ENCODE data around the gene PDE1A. TPM values are rescaled to one million over a fixed set of nuclear protein-coding genes. Genes with fewer than 3 reads are reported as not detected.

PDE1A gene
- polyA plus RNA-seq, 1 experiment, result 1.0 TPM

DNA sequence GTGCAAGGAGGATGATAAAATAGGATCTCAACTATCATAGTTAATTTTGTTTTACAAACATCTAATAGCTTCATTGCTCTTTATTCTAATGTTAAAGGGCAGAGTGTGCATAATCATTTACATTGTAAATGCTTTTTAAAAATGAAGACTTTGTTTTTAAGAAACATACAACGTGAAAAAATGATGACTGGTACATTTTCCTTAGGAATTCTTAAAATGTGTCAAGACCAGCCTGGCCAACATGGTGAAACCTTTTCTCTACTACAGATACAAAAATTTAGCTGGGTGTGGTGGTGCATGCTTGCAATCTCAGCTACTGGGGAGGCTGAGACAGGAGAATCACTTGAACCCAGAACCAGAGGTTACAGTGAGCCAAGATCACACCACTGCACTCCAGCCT is 179.0 kb downstream of the PDE1A start:
- Histone ChIP-seq H3K4me3 (ENCODE audit: low read depth, low read length) (no peak overlapping the region), H3K27me3 (ENCODE audit: control insufficient read depth, insufficient read depth, low read length) (no peaks in the 10 kb centered on the region), H3K36me3 (ENCODE audit: control insufficient read depth, insufficient read depth, low read length) (no peaks in the 10 kb centered on the region)
- no peak for DNase-seq (ENCODE audit: low read depth)
- POLR2A ChIA-PET, result no interaction called here
- CTCF ChIA-PET, result interaction anchor here (0.6 kb wide), 1 partner anchor 101 kb away, joined by 3 read pairs; no protein-coding TSS in a partner anchor
- TF ChIP-seq, protein P1, sequence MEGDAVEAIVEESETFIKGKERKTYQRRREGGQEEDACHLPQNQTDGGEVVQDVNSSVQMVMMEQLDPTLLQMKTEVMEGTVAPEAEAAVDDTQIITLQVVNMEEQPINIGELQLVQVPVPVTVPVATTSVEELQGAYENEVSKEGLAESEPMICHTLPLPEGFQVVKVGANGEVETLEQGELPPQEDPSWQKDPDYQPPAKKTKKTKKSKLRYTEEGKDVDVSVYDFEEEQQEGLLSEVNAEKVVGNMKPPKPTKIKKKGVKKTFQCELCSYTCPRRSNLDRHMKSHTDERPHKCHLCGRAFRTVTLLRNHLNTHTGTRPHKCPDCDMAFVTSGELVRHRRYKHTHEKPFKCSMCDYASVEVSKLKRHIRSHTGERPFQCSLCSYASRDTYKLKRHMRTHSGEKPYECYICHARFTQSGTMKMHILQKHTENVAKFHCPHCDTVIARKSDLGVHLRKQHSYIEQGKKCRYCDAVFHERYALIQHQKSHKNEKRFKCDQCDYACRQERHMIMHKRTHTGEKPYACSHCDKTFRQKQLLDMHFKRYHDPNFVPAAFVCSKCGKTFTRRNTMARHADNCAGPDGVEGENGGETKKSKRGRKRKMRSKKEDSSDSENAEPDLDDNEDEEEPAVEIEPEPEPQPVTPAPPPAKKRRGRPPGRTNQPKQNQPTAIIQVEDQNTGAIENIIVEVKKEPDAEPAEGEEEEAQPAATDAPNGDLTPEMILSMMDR (IDR thresholded peaks at IDR 0.05; ENCODE audit: insufficient read depth, low read depth, low read length), result no peak

DNA sequence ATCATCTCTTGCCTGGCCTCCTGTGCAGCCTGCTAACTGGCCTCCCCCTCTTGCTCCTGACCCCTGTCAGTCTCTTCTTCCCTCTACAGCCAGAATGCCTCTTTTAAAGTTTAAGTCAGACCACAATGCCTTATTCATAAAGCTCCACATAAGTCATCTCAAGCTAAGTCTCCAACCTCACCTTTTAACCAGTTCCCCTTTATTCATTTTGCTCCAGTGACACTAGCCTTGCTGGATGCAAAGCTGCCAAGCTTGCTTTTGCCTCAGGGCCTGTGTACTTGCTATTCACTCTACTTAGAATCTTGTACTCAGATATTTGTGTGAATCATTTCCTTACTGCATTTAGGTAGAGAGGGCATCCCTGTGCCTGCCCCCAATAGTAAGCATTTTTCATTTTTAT is 180.9 kb downstream of the PDE1A start:
- TF ChIP-seq, protein P1 (IDR thresholded peaks at IDR 0.05; ENCODE audit: insufficient read depth, low read depth, low read length), result no peak
- no peak for DNase-seq (ENCODE audit: low read depth)
- Histone ChIP-seq H3K4me3 (ENCODE audit: low read depth, low read length) (no peak overlapping the region), H3K27me3 (ENCODE audit: control insufficient read depth, insufficient read depth, low read length) (no peaks in the 10 kb centered on the region), H3K36me3 (ENCODE audit: control insufficient read depth, insufficient read depth, low read length) (no peaks in the 10 kb centered on the region)
- POLR2A ChIA-PET, result no interaction called here
- CTCF ChIA-PET, result interaction anchor here (1.2 kb wide), 2 partner anchors 15 to 119 kb away, joined by 3 to 5 read pairs; no protein-coding TSS in a partner anchor

GRCh38 chr2:182242609-182243008 is 184.2 kb downstream of the PDE1A start:
- H3K36me3 ChIP-seq (ENCODE audit: control insufficient read depth, insufficient read depth, low read length), result no peaks in the 10 kb centered on the region
- no peak for DNase-seq (ENCODE audit: low read depth)
- TF ChIP-seq, protein P1 (IDR thresholded peaks at IDR 0.05; ENCODE audit: insufficient read depth, low read depth, low read length), result no peak
- no peaks in the 10 kb centered on the region for H3K27me3 ChIP-seq (ENCODE audit: control insufficient read depth, insufficient read depth, low read length)
- no peak overlapping the region for H3K4me3 ChIP-seq (ENCODE audit: low read depth, low read length)
- POLR2A ChIA-PET, result no interaction called here
- CTCF ChIA-PET, result interaction anchor here (0.5 to 4.7 kb wide), 2 partner anchors 150 to 406 kb away, joined by 3 to 29 read pairs; no protein-coding TSS in a partner anchor

DNA sequence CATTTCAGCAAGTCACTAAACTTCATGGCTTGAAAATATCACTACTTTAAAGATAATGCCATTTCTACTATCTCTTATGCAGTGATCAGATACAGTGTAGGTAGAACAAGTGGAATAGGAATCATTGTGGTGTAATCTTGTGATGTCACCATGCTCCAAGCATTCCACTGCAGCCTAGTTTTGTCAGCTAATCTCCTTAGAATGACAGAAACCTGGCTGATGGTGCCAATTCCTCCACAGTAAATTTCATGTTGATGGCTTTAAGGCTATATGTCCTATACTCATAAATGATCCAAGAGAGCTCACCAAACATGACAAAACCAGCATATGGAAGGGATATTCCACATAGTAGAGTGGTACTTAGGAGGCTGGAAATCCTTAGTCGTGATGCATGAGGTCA is 184.9 kb downstream of the PDE1A start:
- ChIA-PET POLR2A (no interaction called here), CTCF (interaction anchor here (0.5 to 4.7 kb wide), 2 partner anchors 151 to 407 kb away, joined by 3 to 29 read pairs; no protein-coding TSS in a partner anchor)
- no peak for DNase-seq (ENCODE audit: low read depth)
- no peak overlapping the region for H3K4me3 ChIP-seq (ENCODE audit: low read depth, low read length)
- no peaks in the 10 kb centered on the region for H3K27me3 ChIP-seq (ENCODE audit: control insufficient read depth, insufficient read depth, low read length)
- H3K36me3 ChIP-seq (ENCODE audit: control insufficient read depth, insufficient read depth, low read length), result no peaks in the 10 kb centered on the region
- TF ChIP-seq, protein P1 (IDR thresholded peaks at IDR 0.05; ENCODE audit: insufficient read depth, low read depth, low read length), result no peak

- ChIA-PET POLR2A (interaction anchor here (0.6 kb wide), 1 partner anchor 20 kb away, joined by 3 read pairs; no protein-coding TSS in a partner anchor), CTCF (interaction anchor here (0.6 to 4.7 kb wide), 11 partner anchors 9 to 413 kb away, joined by 3 to 29 read pairs (median 3); no protein-coding TSS in a partner anchor)
- TF ChIP-seq, protein P1 (IDR thresholded peaks at IDR 0.05; ENCODE audit: insufficient read depth, low read depth, low read length), result peak; percentile 51
- no peak for DNase-seq (ENCODE audit: low read depth)
- no peaks in the 10 kb centered on the region for H3K27me3 ChIP-seq (ENCODE audit: control insufficient read depth, insufficient read depth, low read length)
- no peaks in the 10 kb centered on the region for H3K36me3 ChIP-seq (ENCODE audit: control insufficient read depth, insufficient read depth, low read length)
- H3K4me3 ChIP-seq (ENCODE audit: low read depth, low read length), result no peak overlapping the region
Observed at GRCh38 chr2:182240862-182241371, 185.9 kb downstream of the PDE1A start.
